Stomach (tissue), 9 donors: Measurements from ENCODE around the gene MRPL2. TPM values are rescaled to one million over a fixed set of nuclear protein-coding genes. Genes with fewer than 3 reads are reported as not detected.
A peak's percentile ranks its signal among the peaks of the same experiment; 100 is the strongest.

ENCODE experiments used
- DNase-seq, 2 donors: peaks; one replicate each; pipeline versions ENCODE4 v3.0.0 to v3.0.0-alpha.2; 2013 to 2019
- H3K27ac ChIP-seq, 5 donors: fragments of 200-600 bp in 4 of 5; sonication (generic) in 4 of 5; one replicate each; pipeline ENCODE4 v1.5.1; 2013 to 2019; ENCODE audit warnings: mild to moderate bottlenecking in 1 of 5, moderate library complexity in 1 of 5
- H3K27me3 ChIP-seq, 3 donors: fragments of 200-600 bp; sonication (generic); one replicate each; pipeline ENCODE4 v1.5.1; 2017 to 2019; ENCODE audit warnings: mixed run types in 1 of 3
- H3K36me3 ChIP-seq, 4 donors: fragments of 200-600 bp; sonication (generic); 1 replicate in 3 of 4; 2 replicates in 1 of 4; pipeline ENCODE4 v1.5.1; 2016 to 2019
- H3K4me1 ChIP-seq, 4 donors: fragments of 200-600 bp; sonication (generic); one replicate each; pipeline ENCODE4 v1.5.1; 2016 to 2019
- H3K4me3 ChIP-seq, 4 donors: fragments of 200-600 bp; sonication (generic) in 3 of 4; one replicate each; pipeline ENCODE4 v1.5.1; 2016 to 2019; ENCODE audit warnings: mild to moderate bottlenecking in 1 of 4
- H3K9me3 ChIP-seq, 4 donors: fragments of 200-600 bp; sonication (generic); one replicate each; pipeline ENCODE4 v1.5.1; 2016 to 2019
- EP300 ChIP-seq: sonication (generic); formaldehyde crosslinking; IDR thresholded peaks from one replicate; pipeline ENCODE4 v1.6.1; 2017; ENCODE audit warnings: antibody characterized with exemption
- POLR2A ChIP-seq, 4 donors: fragments of 450-650 bp; IDR thresholded peaks; one replicate each; pipeline ENCODE4 v1.6.1; 2016; ENCODE audit warnings: antibody characterized with exemption in 4 of 4, control low read depth in 2 of 4, mild to moderate bottlenecking in 1 of 4, moderate library complexity in 1 of 4
- POLR2AphosphoS5 ChIP-seq, 3 donors: sonication (generic); formaldehyde crosslinking; IDR thresholded peaks; one replicate each; pipeline ENCODE4 v1.6.1; 2016; ENCODE audit warnings: antibody characterized with exemption in 3 of 3
- WGBS, 5 donors: extraction: QIAGEN DNeasy Blood & Tissue Kit in 3 of 5; methylation state at CpG; one replicate each; pipeline versions ENCODE4 v1.1.5 to v1.1.7; 2013 to 2018; 5-methylcytosine and 5-hydroxymethylcytosine counted together
- intact Hi-C: fragments of 100-400 bp; cut with DNase I; formaldehyde crosslinking; loops from one replicate; pipeline ENCODE4 v1.15.1; 2023; ENCODE audit warnings: low total_unique reads
- polyA plus RNA-seq, 3 donors: library from polyadenylated mRNA; stranded (reverse); fragments of 200-250 nt; gene quantifications; one replicate each; pipeline ENCODE4 v1.2.3, GENCODE V29; 2013
- total RNA-seq, 5 donors: library from RNA; depleted of rRNA; stranded (reverse); fragments of >200 nt; gene quantifications; one replicate each; pipeline versions ENCODE4 v1.1.0 to v1.2.3, GENCODE V29; 2014 to 2016
- TF ChIP-seq, protein P1 (sequence below), 7 experiments: fragments of 450-650 bp in 4 of 7; fragments of 200-600 bp in 3 of 7; sonication (generic) in 3 of 7; IDR thresholded peaks; one replicate each; pipeline ENCODE4 v1.5.1; 2016 to 2019; ENCODE audit warnings: antibody characterized with exemption in 7 of 7, control low read depth in 2 of 7, mild to moderate bottlenecking in 1 of 7
- donor health status: healthy with polysubstance abuse.
- donor health status: Bipolar disorder and iron deficiency.
- donor health status: healthy.

MRPL2 gene
- total and polyA plus RNA-seq, 8 donors, result 3.5 to 74.8 (median 19.6) TPM

DNA sequence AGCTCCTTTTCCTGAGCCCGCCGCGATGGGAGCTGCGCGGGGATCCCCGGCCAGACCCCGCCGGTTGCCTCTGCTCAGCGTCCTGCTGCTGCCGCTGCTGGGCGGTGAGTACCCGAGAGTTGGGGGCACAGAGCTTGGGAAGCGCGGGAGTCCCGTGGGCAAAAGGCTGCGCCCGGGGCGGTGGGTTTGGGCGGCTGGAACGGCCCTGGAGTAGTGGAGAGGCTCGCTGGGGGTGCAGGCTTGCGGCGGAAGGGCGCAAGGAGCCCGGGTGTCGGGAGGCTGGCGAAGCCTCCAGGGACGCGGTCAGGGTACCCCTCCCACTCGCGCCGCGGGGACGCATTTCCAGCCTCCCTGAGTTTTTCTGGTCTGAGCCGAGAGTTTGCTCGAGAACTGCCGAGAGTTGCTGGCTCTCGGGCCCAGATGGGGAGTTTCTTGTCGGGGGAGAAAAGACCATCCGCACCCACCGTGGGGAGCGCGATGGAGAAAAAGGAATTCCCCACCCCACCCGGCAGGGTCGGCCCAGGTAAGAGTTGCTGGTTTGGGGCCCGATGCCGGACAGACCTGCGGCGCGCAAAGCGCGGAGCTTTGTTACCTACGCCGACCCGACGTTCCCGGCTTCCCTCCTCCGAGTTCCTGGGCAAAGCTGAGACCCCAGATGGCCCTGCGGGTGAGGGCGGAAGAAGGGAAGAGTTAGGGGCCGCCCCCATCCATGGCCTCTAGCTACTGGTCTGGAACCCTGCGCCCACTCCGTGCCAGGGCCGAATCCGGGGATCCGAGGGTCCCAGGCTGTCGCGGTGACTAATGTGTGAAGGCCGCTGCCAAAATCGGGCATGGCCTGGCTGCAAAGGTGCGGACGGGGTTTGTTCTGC, 17.5 kb upstream of the MRPL2 start:
- 1 to 8% (median 1%) methylated on average over 15 to 72 of the region's 72 CpGs for WGBS, 5 donors

GRCh38 chr6:43075670-43076463, 16.6 kb upstream of the MRPL2 start, which contains the start of gene PTK7:
PTK7 (plus strand) TSS chr6:43076314; CDS start chr6:43076489, 175 bp downstream.
- Histone ChIP-seq H3K4me3 (peak within 1 kb of the TSS; percentile 61 to 93 (median 70)), H3K9me3 (no peaks in the 10 kb centered on the region), H3K27ac (peak within 1 kb of the TSS; percentile 44 to 74 (median 65)), H3K4me1 (peaks cover 10 to 31% (median 26%) of the 10 kb centered on the region in 4 donors), H3K27me3 (peaks cover 0 to 31% (median 5%) of the 10 kb centered on the region in 3 donors), H3K36me3 (peaks cover 0 to 44% (median 40%) of the 10 kb centered on the region in 4 donors)
- intact Hi-C loops, result loop anchor here (10.0 kb wide), 1 partner anchor 69 kb away; no protein-coding TSS in a partner anchor
- peak; percentile 48 to 92 for DNase-seq
- TF ChIP-seq POLR2AphosphoS5 (IDR thresholded peaks at IDR 0.05) (no peak), POLR2A (IDR thresholded peaks at IDR 0.05) (no peak), EP300 (no peak)
- TF ChIP-seq, protein P1, sequence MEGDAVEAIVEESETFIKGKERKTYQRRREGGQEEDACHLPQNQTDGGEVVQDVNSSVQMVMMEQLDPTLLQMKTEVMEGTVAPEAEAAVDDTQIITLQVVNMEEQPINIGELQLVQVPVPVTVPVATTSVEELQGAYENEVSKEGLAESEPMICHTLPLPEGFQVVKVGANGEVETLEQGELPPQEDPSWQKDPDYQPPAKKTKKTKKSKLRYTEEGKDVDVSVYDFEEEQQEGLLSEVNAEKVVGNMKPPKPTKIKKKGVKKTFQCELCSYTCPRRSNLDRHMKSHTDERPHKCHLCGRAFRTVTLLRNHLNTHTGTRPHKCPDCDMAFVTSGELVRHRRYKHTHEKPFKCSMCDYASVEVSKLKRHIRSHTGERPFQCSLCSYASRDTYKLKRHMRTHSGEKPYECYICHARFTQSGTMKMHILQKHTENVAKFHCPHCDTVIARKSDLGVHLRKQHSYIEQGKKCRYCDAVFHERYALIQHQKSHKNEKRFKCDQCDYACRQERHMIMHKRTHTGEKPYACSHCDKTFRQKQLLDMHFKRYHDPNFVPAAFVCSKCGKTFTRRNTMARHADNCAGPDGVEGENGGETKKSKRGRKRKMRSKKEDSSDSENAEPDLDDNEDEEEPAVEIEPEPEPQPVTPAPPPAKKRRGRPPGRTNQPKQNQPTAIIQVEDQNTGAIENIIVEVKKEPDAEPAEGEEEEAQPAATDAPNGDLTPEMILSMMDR (IDR thresholded peaks at IDR 0.05), result no peak
- WGBS, 5 donors, result 4 to 14% (median 8%) methylated on average over 11 to 60 of the region's 60 CpGs

More for the DNA sequence above, 17.5 kb upstream of the MRPL2 start:
- intact Hi-C loops, result loop anchor here (10.0 kb wide), 1 partner anchor 68 kb away; no protein-coding TSS in a partner anchor
- TF ChIP-seq EP300 (no peak), POLR2AphosphoS5 (IDR thresholded peaks at IDR 0.05) (no peak)
- TF ChIP-seq, protein P1 (IDR thresholded peaks at IDR 0.05), result no peak
- Histone ChIP-seq H3K4me3 (peak overlapping the region; percentile 61 to 93 (median 70)), H3K27ac (peak overlapping the region; percentile 44 to 74 (median 65)), H3K27me3 (peaks cover 0 to 31% (median 5%) of the 10 kb centered on the region in 3 donors), H3K9me3 (no peaks in the 10 kb centered on the region), H3K36me3 (peaks cover 0 to 36% (median 32%) of the 10 kb centered on the region in 4 donors), H3K4me1 (peaks cover 10 to 31% (median 26%) of the 10 kb centered on the region in 4 donors)
- DNase-seq, result peak in 1 of 2 donors; percentile 76

DNA sequence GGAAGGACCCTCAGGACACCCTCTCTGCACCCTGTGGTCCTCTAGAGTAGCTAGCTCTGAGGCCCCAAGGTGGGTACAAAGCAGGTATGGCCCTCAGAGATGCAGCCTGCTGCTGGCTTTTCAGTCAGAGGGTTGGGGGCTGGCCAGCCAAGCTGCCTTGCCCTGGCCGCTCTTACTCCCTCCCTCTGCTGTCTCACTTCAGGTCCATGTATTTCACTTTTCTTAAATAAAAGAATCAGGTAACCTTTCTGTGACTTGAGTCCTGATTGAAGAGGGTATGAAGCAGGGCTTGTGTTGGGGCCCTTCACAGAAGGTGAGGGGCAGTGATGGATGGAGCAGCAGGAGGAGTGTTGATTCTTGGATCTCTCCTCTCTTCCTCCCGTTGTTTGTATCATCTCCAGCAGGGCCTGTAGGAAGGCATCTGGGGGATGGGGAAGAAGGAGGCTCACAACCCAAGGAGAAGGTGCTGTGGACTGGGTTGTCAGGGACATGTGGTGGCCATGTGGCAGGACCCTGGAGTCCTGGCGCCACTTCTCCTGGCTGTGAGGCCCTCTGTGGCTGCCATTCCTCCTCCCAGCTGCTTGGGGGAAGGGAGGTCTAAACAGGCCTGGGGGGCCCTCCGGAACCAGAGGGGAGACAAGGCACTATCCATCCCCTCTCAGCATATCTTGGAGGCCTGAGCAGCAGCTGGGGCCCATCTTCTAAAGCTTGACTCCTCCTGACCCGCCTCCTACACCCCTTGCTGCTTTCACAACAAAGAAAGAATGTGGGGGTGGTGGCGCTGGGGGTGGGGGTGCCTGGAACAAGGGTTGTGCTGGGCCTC, 15.8 kb upstream of the MRPL2 start:
- H3K36me3 ChIP-seq, result peaks cover 0 to 52% (median 47%) of the 10 kb centered on the region in 4 donors
- peaks cover 0 to 31% (median 5%) of the 10 kb centered on the region in 3 donors for H3K27me3 ChIP-seq
- intact Hi-C loops, result loop anchor here (10.0 kb wide), 1 partner anchor 70 kb away; no protein-coding TSS in a partner anchor
- peaks cover 10 to 31% (median 26%) of the 10 kb centered on the region in 4 donors for H3K4me1 ChIP-seq
- DNase-seq, result peak in 1 of 2 donors; percentile 89
- peak overlapping the region in 4 of 5 donors; percentile 15 to 74 (median 68) for H3K27ac ChIP-seq
- 63 to 75% (median 68%) methylated on average over 6 of the region's 6 CpGs for WGBS, 5 donors
- TF ChIP-seq EP300, result no peak
- TF ChIP-seq, protein P1 (IDR thresholded peaks at IDR 0.05), result no peak
- no peak for TF ChIP-seq POLR2A (IDR thresholded peaks at IDR 0.05)
- TF ChIP-seq POLR2AphosphoS5 (IDR thresholded peaks at IDR 0.05), result no peak
- H3K4me3 ChIP-seq, result peak overlapping the region in 1 of 4 donors; percentile 93
- no peaks in the 10 kb centered on the region for H3K9me3 ChIP-seq
